Uterus (tissue), 4 donors: ENCODE results near the gene AKT3. TPM values are rescaled to one million over a fixed set of nuclear protein-coding genes. Genes with fewer than 3 reads are reported as not detected.
"Not testable (repeated sequence)": the region's sequence is repeated elsewhere in the genome, so short reads cannot be mapped to it uniquely, and the experiment has no call there.

Source experiments
- DNase-seq, 2 donors: peaks; one replicate each; pipeline ENCODE4 v3.0.0-alpha.2; 2019 to 2020
- H3K27ac ChIP-seq, 2 donors: fragments of 200-600 bp; sonication (generic); 1 replicate in 1 of 2; 2 replicates in 1 of 2; pipeline ENCODE4 v1.5.1; 2016 to 2018
- H3K27me3 ChIP-seq, 2 donors: fragments of 200-600 bp; sonication (generic); one replicate each; pipeline ENCODE4 v1.5.1; 2018 to 2019; ENCODE audit warnings: control low read depth in 1 of 2
- H3K36me3 ChIP-seq, 2 donors: fragments of 200-600 bp; sonication (generic); one replicate each; pipeline ENCODE4 v1.5.1; 2019; ENCODE audit warnings: control low read depth in 1 of 2
- H3K4me1 ChIP-seq, 2 donors: fragments of 200-600 bp; sonication (generic); one replicate each; pipeline ENCODE4 v1.5.1; 2018 to 2019; ENCODE audit warnings: control low read depth in 1 of 2
- H3K4me3 ChIP-seq, 2 donors: fragments of 200-600 bp; sonication (generic); 1 replicate in 1 of 2; 2 replicates in 1 of 2; pipeline ENCODE4 v1.5.1; 2018 to 2019; ENCODE audit warnings: mild to moderate bottlenecking in 1 of 2
- H3K9me3 ChIP-seq, 2 donors: fragments of 200-600 bp; sonication (generic); one replicate each; pipeline ENCODE4 v1.5.1; 2019; ENCODE audit warnings: control low read depth in 1 of 2
- CTCF ChIP-seq, 4 experiments: fragments of 200-600 bp in 2 of 4; fragments of 450-650 bp in 2 of 4; sonication (generic) in 2 of 4; IDR thresholded peaks; one replicate each; pipeline ENCODE4 v1.5.1; 2016 to 2019; ENCODE audit warnings: antibody characterized with exemption in 4 of 4, mild to moderate bottlenecking in 2 of 4, moderate library complexity in 1 of 4
- POLR2A ChIP-seq, 2 donors: fragments of 450-650 bp; IDR thresholded peaks; one replicate each; pipeline ENCODE4 v1.6.1; 2016; ENCODE audit warnings: antibody characterized with exemption in 2 of 2, mild to moderate bottlenecking in 1 of 2, moderate library complexity in 1 of 2
- intact Hi-C: fragments of 100-400 bp; cut with DNase I; formaldehyde crosslinking; loops from one replicate; pipeline ENCODE4 v1.15.1; 2023; ENCODE audit warnings: low total_unique reads
- total RNA-seq, 4 donors: library from RNA; depleted of rRNA in 3 of 4; stranded (reverse); fragments of >200 nt in 3 of 4; gene quantifications; one replicate each; pipeline versions ENCODE4 v1.1.0 to v1.2.4, GENCODE V29; 2014 to 2023
- donor health status: DM: yes; HTN: yes; CAD: no.

AKT3 gene
- total RNA-seq, 4 donors from 2014 or later, result 39.2 to 227 (median 97.6) TPM

- Histone ChIP-seq H3K9me3 (no peaks in the 10 kb centered on the region), H3K27me3 (no peaks in the 10 kb centered on the region), H3K4me3 (no peak overlapping the region), H3K36me3 (no peaks in the 10 kb centered on the region), H3K27ac (no peak overlapping the region), H3K4me1 (no peaks in the 10 kb centered on the region)
- DNase-seq, result no peak
- no peak for TF ChIP-seq POLR2A (IDR thresholded peaks at IDR 0.05)
- no peak for TF ChIP-seq CTCF (IDR thresholded peaks at IDR 0.05)
- intact Hi-C loops, result no loop called here
Observed at GRCh38 chr1:243672539-243673074, 177.4 kb downstream of the AKT3 start.

DNA sequence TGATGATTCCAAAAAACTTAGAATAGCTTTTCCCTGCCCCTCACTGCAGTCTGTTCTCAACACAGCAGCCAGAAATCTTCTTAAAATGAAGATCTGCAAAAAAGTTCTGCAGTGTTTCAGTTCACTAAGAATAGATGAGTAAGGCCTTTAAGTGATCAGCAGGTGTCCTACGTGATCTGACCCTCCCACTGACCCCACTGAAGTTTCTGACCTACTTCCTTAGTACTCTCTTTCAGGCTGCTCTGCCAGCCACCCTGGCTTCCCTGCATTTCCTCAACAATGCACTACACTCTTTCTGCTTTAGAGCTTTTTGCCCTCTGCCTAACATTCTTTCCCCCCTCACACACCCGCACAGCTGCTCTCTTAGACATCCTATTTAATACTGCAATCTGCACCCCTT, 182.5 kb downstream of the AKT3 start:
- TF ChIP-seq CTCF (IDR thresholded peaks at IDR 0.05) (no peak), POLR2A (IDR thresholded peaks at IDR 0.05) (no peak)
- no peak overlapping the region for H3K27ac ChIP-seq
- no peaks in the 10 kb centered on the region for H3K9me3 ChIP-seq
- DNase-seq, result no peak
- H3K4me3 ChIP-seq, result no peak overlapping the region
- H3K4me1 ChIP-seq, result no peaks in the 10 kb centered on the region
- intact Hi-C loops, result no loop called here
- no peaks in the 10 kb centered on the region for H3K27me3 ChIP-seq
- H3K36me3 ChIP-seq, result no peaks in the 10 kb centered on the region

DNA sequence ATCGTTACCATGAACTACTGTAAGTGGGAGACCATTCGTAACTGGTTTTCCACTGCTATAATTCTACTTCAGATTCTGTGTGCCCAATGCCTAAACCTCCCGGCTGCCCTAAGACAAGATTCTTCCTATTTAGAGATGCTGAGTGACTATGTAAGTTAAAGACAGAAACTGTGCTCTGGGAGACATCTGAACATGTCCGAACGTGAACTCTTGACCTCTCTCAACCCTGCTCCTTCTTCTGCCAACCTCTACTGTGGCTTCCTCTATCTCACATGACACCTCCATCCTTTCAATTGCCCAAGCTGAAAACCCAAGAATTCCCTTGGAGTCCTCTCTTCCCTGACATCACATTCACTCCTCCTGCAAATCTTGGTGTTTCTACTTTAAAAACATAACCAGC, 182.9 kb downstream of the AKT3 start:
- intact Hi-C loops, result no loop called here
- no peak for TF ChIP-seq CTCF (IDR thresholded peaks at IDR 0.05)
- TF ChIP-seq POLR2A (IDR thresholded peaks at IDR 0.05), result no peak
- no peak overlapping the region for H3K27ac ChIP-seq
- no peak for DNase-seq
- H3K36me3 ChIP-seq, result no peaks in the 10 kb centered on the region
- H3K9me3 ChIP-seq, result no peaks in the 10 kb centered on the region
- H3K4me3 ChIP-seq, result no peak overlapping the region
- no peaks in the 10 kb centered on the region for H3K27me3 ChIP-seq
- H3K4me1 ChIP-seq, result no peaks in the 10 kb centered on the region

DNA sequence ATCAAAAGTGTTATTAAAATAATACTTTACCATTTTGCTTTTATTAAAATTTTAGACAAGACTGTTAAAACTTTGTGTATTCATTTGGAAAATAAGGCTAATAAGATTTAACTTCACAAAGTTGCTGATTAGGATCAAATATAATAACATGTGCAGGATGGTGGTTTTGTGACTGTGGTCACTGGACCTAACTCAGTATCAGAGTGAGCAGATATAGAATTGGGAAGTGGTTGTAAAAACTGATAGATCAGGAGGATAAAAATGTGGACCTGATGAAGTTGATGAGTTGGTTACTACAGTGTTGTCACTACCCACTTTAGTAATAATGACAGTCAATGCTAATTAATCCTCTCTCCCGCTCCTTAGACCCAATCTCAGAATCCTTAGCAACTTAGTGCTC, 186.4 kb downstream of the AKT3 start:
- no peak for DNase-seq
- Histone ChIP-seq H3K27ac (no peak overlapping the region), H3K4me3 (no peak overlapping the region), H3K9me3 (no peaks in the 10 kb centered on the region), H3K4me1 (no peaks in the 10 kb centered on the region), H3K36me3 (no peaks in the 10 kb centered on the region), H3K27me3 (no peaks in the 10 kb centered on the region)
- intact Hi-C loops, result no loop called here
- TF ChIP-seq CTCF (IDR thresholded peaks at IDR 0.05), result no peak
- TF ChIP-seq POLR2A (IDR thresholded peaks at IDR 0.05), result no peak

GRCh38 chr1:243662169-243662568, 187.9 kb downstream of the AKT3 start:
- H3K4me3 ChIP-seq, H3K4me1 ChIP-seq, H3K27me3 ChIP-seq, intact Hi-C loops, H3K36me3 ChIP-seq, H3K27ac ChIP-seq, H3K9me3 ChIP-seq, DNase-seq: not testable (repeated sequence)

GRCh38 chr1:243658594-243659105, 191.4 kb downstream of the AKT3 start:
- TF ChIP-seq POLR2A (IDR thresholded peaks at IDR 0.05) (no peak), CTCF (IDR thresholded peaks at IDR 0.05) (no peak)
- intact Hi-C loops, result no loop called here
- H3K36me3 ChIP-seq, result no peaks in the 10 kb centered on the region
- H3K4me3 ChIP-seq, result no peak overlapping the region
- H3K27me3 ChIP-seq, result no peaks in the 10 kb centered on the region
- DNase-seq, result no peak
- H3K9me3 ChIP-seq, result no peaks in the 10 kb centered on the region
- H3K4me1 ChIP-seq, result no peaks in the 10 kb centered on the region
- H3K27ac ChIP-seq, result no peak overlapping the region
